ENCODE data around the gene FAAH. TPM values are rescaled to one million over a fixed set of nuclear protein-coding genes. Genes with fewer than 3 reads are reported as not detected.

FAAH gene
- total and polyA plus RNA-seq, 10 of the 15 experiments (the other 5 are each of a cell fraction or from before 2014, with no cell fraction given) = 0.07 to 2.5 (median 0.64) TPM; not detected in 1

- Histone ChIP-seq H4K20me1 (ENCODE audit: control insufficient read depth, insufficient read depth) (no peaks in the 10 kb centered on the region), H3K27ac (ENCODE audit: control insufficient read depth, insufficient read depth) (no peak overlapping the region), H3K9ac (ENCODE audit: control insufficient read depth, insufficient read depth, low read length) (no peak overlapping the region), H3K27me3 (replicated peaks in 1 of 2; ENCODE audit: control insufficient read depth in 2 of 2, insufficient read depth in 2 of 2, low read length in 1 of 2) (peaks cover 0 to 1% of the 10 kb centered on the region in 2 experiments; a peak in 2 of 4 replicates), H3K9me3 (replicated peaks; ENCODE audit: control insufficient read depth, insufficient read depth, low read length) (no peaks in the 10 kb centered on the region), H3K36me3 (ENCODE audit: control insufficient read depth in 2 of 2, insufficient read depth in 2 of 2, low read length in 1 of 2) (no peaks in the 10 kb centered on the region), H3K79me2 (ENCODE audit: control insufficient read depth, insufficient read depth, low read length) (no peaks in the 10 kb centered on the region), H3K4me2 (ENCODE audit: control insufficient read depth, insufficient read depth) (no peak overlapping the region), H2AFZ (ENCODE audit: control insufficient read depth, low read depth, low read length) (no peak overlapping the region), H3K4me1 (ENCODE audit: control insufficient read depth, insufficient read depth, low read length) (0 out of 2 replicates have a peak, but pooled peaks cover under 1% of the 10 kb centered on the region), H3K4me3 (no peak overlapping the region)
- SMC1A ChIA-PET (ENCODE audit: uncharacterized antibody, unreplicated experiment) = interaction anchor here (1.1 kb wide), 1 partner anchor 30 kb away, joined by 3 read pairs; no protein-coding TSS in a partner anchor
- RAD21 ChIA-PET (ENCODE audit: unreplicated experiment) = no interaction called here
- CTCF ChIA-PET = interaction anchor here (1.5 to 3.7 kb wide), 3 partner anchors 9 to 15 kb away, joined by 3 to 31 read pairs (median 7); no protein-coding TSS in a partner anchor
- intact Hi-C loops (cut with micrococcal nuclease; ENCODE audit: unreplicated experiment) (no loop called here), in situ Hi-C loops (cut with MboI) (no loop called here)
- TF ChIP-seq TCF3 (IDR thresholded peaks at IDR 0.05; ENCODE audit: borderline replicate concordance, insufficient read depth, low read depth, low read length) (no peak), RELB (IDR thresholded peaks at IDR 0.05; ENCODE audit: low read depth) (no peak), CREB1 (IDR thresholded peaks at IDR 0.05; ENCODE audit: low read depth) (no peak), HDAC2 (IDR thresholded peaks at IDR 0.05) (no peak), RAD51 (IDR thresholded peaks at IDR 0.05) (no peak), ATF2 (IDR thresholded peaks at IDR 0.05; ENCODE audit: low read length) (no peak), GABPA (IDR thresholded peaks at IDR 0.05; ENCODE audit: low read depth) (no peak), FOS (IDR thresholded peaks at IDR 0.05; ENCODE audit: borderline replicate concordance, extremely low read depth, insufficient read length) (no peak), IKZF2 (IDR thresholded peaks at IDR 0.05) (no peak), IRF3 (IDR thresholded peaks at IDR 0.05) (no peak), STAT3 (IDR thresholded peaks at IDR 0.05; ENCODE audit: low read depth, low read length) (no peak), ZBTB33 (IDR thresholded peaks at IDR 0.05) (no peak), MTA3 (IDR thresholded peaks at IDR 0.05; ENCODE audit: borderline replicate concordance, low read length) (no peak)
- no peak for FAIRE-seq
- POLR2A ChIA-PET = no interaction called here
- 23% methylated on average over 10 of the region's 10 CpGs for WGBS (ENCODE audit: insufficient coverage, insufficient replicate concordance, low lambda C conversion rate, missing lambda C conversion rate)
- no TSS peak for BruUV-seq (replicated peaks)
- ATAC-seq = no peak
- DNase-seq (ENCODE audit: low read depth, low spot score) = no peak
Observed at GRCh38 chr1:46432781-46433327, 38.7 kb downstream of the FAAH start.
